LNCaP clone FGC (cell line): ENCODE measurements around the gene CCL4L2.
"Not testable (repeated sequence)": the region's sequence is repeated elsewhere in the genome, so short reads cannot be mapped to it uniquely, and the experiment has no call there.

Experiments
- DNase-seq: peaks from one replicate; pipeline ENCODE4 v3.0.0-alpha.2; 2011; ENCODE audit warnings: low read depth
- H3K4me3 ChIP-seq: 2 replicates; pipeline ENCODE4 v1.5.1; 2011; ENCODE audit warnings: mild to moderate bottlenecking, low read depth, low read length, control low read depth
- CTCF ChIP-seq: IDR thresholded peaks from 2 replicates; pipeline ENCODE4 v1.5.1; 2012; ENCODE audit warnings: mild to moderate bottlenecking; ENCODE audit not compliant: control insufficient read depth, insufficient read depth; ENCODE audit errors: extremely low read depth

CCL4L2 gene

DNA sequence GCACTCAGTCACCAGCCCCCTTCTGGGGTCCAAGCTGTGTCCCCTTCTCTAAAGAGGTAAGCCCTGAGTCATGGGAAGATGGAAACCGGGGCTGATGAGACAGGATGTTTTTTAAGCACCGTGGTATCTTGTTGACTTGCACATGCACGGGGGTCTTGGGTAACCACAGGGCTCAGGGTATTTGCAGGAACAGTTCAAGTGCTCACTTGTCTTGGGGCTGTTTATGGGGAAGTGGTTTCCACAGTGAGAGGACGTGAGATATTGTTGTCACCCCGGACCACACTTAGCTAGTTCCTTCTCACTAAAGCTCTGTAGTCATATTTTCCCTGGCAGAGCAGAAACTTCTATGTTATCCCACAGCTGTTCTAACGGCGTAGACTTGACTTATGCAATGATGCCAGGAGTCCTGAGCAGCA lies 22.0 kb upstream of the CCL4L2 start:
- H3K4me3 ChIP-seq: no peak overlapping the region
- TF ChIP-seq CTCF: no peak
- DNase-seq: no peak

DNA sequence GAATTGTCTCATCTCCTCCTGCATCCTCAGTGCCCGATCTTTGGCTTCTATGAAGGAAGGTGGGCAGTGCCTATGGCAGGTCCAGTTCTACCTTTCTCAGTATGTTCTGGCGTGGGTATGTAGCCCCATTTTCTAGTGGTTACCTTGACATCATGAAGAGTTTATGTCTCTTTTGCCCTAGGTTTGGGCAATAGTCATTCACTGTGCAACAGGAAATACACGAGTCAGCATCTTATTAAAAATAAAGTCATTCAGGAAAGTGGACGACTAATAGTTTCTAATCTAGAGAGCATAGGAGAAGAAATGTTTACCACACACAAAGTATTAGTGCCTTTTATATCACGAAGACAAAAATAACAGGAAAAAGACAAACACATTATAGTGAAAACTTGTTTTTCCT lies 20.9 kb upstream of the CCL4L2 start:
- H3K4me3 ChIP-seq, DNase-seq: not testable (repeated sequence)

DNA sequence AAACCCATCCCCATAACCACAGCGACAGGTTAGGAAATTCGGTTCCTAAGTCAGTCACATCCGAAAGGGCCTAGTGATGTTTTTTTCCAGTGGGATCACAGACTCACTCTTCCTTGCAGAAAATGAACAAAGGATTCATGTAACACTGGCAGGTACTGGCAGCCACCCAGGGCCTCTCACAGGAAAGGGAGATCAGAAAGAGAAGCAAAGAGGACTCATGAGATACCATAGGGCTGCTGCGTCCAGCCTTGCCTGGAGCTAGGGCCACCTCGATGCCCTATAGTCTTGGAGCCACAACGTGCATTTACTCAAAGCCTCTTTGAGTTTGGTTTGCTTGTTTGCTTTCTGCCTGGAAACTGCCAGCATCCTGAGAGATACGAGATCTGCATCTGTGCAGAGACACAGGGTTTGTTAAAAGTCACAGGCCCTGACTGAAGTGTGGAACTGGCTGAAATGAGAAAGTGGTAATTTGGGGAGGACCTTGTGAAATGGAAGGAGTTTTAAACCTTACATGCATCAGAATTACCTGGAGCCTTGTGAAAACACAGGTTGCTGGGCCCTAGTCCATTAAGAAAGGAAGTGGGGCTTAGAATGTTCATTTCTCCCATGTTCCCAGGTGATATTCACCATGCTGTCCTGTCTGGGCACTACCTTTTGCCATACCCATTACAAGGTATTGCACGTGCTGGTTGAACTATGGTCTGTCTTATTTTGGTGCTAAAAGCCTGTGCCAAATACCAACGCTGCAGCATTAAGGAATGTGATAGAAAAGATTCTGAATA lies 20.1 kb upstream of the CCL4L2 start:
- DNase-seq, H3K4me3 ChIP-seq: not testable (repeated sequence)

DNA sequence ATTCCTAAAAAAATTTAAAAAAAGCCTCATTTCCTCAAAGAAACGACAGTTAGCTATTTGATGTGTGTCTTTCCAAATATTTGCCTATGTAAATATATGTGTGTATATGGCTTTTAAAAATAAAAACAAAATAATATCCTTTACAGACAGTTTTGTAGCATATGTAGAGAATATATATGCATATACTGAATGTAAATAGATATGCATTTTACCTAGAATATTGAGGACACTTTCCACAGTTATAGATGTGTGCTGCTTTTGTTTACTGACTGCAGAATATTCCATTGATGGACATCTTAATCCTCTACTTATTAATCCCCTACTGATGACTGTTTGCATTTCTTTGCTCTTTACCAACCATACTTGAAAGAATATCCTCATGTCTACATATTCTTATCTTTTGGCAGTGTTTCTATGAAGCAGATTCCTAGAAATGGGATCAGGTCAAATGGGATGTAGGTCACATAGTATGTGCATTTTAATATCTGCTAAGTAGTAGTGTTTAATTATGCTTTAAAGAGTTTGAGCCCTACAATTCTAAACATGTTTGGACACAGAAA lies 17.6 kb upstream of the CCL4L2 start:
- no peak for TF ChIP-seq CTCF
- no peak for DNase-seq
- H3K4me3 ChIP-seq: no peak overlapping the region

- H3K4me3 ChIP-seq, DNase-seq: not testable (repeated sequence)
Observed at GRCh38 chr17:36194147-36194831, 16.6 kb upstream of the CCL4L2 start.

GRCh38 chr17:36194832-36195433 lies 15.9 kb upstream of the CCL4L2 start:
- DNase-seq, H3K4me3 ChIP-seq: not testable (repeated sequence)

DNA sequence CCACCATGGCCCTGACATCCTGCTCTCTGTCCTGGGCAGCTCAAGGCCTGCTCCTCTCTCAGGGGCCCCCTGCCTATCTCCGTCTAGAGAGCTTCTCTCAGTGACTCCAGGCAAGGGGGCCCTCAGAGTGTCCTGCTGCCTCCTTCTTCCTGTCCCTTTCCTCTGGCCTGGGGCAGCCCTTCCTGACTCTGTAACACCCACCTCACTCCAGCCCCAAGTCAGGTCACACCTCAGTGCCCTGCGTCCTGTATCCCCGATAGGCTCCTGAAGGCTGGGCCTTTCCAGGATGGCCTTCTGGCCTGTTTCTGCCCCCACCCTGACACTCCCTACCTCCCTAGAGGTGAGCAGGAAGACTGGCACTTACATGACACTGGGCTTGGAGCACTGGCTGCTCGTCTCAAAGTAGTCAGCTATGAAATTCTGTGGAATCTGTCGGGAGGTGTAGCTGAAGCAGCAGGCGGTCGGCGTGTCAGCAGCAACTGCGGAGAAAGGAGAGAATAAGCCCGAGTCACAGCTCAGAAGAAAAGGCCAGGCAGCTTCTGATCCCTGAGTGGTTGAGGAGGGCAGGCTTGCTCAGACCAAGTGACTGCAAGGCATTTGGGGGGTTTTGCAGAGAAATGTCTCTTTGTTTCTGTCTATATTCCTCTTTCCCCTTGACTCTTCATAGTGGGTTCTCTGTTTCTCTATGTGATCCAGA lies 15.3 kb upstream of the CCL4L2 start:
- DNase-seq: no peak
- no peak overlapping the region for H3K4me3 ChIP-seq
- TF ChIP-seq CTCF: no peak

- no peak for DNase-seq
- no peak overlapping the region for H3K4me3 ChIP-seq
- TF ChIP-seq CTCF: no peak
Observed at GRCh38 chr17:36196131-36196486, 14.8 kb upstream of the CCL4L2 start.
